ENCODE measurements around the gene HS6ST1.

The HS6ST1 gene

DNA sequence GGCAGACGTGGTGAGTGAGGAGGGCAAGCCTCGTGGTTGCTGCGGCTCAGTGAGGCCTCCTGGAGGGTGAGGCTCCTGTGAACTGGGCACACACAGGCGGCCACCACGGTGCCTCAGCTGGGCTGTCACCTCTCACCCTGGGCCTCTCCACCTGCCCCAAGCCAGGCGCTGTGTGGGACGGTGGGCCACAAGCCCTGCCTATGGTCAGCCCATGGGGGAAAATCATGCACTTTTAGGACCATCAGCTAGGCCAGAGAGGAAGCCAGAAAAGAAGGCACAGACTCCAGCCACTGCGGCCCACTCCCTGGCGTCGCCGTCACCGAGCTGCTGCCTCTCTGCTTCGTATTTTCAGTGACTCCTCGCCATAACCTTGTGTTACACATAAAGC is 28.5 kb upstream of the HS6ST1 start:
- Histone ChIP-seq H3K27me3 (no peaks in the 10 kb centered on the region), H3K9me3 (no peaks in the 10 kb centered on the region), H3K4me3 (ENCODE audit: low read depth in 1 of 2, low read length in 1 of 2) (no peak overlapping the region), H3K36me3 (no peaks in the 10 kb centered on the region), H3K27ac (no peak overlapping the region), H3K4me1 (ENCODE audit: control insufficient read depth in 1 of 2, insufficient read depth in 1 of 2, low read depth in 1 of 2, low read length in 1 of 2) (no peaks in the 10 kb centered on the region)
- TF ChIP-seq, protein P1, sequence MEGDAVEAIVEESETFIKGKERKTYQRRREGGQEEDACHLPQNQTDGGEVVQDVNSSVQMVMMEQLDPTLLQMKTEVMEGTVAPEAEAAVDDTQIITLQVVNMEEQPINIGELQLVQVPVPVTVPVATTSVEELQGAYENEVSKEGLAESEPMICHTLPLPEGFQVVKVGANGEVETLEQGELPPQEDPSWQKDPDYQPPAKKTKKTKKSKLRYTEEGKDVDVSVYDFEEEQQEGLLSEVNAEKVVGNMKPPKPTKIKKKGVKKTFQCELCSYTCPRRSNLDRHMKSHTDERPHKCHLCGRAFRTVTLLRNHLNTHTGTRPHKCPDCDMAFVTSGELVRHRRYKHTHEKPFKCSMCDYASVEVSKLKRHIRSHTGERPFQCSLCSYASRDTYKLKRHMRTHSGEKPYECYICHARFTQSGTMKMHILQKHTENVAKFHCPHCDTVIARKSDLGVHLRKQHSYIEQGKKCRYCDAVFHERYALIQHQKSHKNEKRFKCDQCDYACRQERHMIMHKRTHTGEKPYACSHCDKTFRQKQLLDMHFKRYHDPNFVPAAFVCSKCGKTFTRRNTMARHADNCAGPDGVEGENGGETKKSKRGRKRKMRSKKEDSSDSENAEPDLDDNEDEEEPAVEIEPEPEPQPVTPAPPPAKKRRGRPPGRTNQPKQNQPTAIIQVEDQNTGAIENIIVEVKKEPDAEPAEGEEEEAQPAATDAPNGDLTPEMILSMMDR (IDR thresholded peaks at IDR 0.05), result no peak

DNA sequence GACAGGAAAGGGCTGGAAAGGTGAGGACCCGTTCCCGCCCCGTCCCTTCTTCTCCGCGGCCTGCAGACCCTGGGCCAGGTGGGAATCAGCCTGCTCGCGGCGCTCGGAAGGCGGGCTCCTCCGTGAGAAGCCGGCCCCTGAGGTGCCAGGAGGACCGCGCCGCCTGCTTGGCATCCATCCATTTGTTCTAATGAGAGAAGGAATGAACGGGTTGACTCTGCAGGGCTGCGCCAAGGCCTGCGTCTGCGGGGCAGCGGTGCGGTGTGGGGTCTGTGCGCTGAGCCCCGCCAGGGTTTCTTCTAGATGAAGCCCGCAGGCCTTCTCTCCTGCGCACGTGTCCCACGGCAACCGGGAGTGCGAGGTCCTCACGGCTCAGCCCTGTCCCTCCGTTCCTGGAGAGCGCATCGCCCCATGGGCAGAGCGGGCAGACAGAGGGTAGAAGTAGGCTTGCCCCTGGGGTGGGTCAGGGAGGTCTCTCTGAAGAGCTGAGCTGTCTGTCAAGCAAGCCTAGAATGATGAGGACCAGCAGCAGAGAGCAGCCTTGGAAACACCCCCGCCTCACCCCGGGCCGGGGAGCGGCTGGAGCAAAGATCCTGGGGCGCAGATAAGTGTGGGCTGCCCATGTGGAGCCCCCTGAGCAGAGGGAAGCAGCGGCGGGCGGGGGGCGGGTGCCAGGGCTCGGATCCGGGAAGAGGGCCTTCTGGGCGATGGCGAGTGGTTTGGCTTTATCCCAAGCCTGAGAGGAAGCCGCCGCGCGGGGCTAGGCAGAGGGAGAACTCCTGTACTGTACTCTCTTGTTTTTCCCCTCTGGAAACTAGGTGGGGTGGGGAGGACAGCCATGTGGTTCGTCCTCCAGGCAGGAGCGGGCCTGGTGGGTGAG is 27.9 kb upstream of the HS6ST1 start:
- Histone ChIP-seq H3K4me3 (ENCODE audit: low read depth in 1 of 2, low read length in 1 of 2) (no peak overlapping the region), H3K27me3 (no peaks in the 10 kb centered on the region), H3K27ac (no peak overlapping the region), H3K9me3 (no peaks in the 10 kb centered on the region), H3K4me1 (ENCODE audit: control insufficient read depth in 1 of 2, insufficient read depth in 1 of 2, low read depth in 1 of 2, low read length in 1 of 2) (no peaks in the 10 kb centered on the region), H3K36me3 (no peaks in the 10 kb centered on the region)
- TF ChIP-seq, protein P1 (IDR thresholded peaks at IDR 0.05), result no peak

DNA sequence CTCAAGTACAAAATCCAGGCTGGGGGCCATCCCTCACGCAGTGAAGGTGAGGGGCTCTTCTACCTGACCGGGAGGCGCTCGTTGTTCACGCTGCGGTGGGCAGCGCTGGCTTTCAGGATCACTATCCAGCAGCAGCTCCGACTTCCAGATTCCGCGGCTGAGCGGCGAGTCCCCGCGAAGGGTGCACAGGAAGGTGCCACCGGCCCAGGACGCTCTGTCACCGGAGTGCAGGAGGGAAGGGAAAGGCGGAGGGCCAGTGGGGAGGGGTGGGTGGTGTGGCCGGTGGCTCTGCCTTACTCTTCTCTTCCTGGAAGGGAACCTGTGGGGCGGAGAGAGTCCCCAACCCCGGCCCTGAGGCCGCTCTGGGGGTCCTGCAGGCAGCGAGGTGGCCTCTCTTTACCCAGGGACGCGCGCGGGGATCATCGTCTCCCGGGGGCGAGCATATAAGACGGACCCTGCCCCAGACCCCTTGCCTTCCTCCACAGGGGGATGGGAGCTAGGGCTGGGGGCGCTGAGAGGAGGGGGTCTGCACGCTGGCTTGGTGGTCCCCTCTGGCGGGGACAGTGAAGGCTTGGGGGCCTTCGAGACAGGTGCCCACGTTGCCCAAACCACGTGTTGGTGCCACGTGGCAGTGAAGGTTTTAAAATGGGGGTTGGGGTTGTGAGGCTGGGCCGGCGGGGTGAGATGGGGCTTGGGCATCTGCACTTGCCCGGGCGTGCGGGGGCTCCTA is 26.9 kb upstream of the HS6ST1 start:
- no peaks in the 10 kb centered on the region for H3K36me3 ChIP-seq
- H3K4me3 ChIP-seq (ENCODE audit: low read depth in 1 of 2, low read length in 1 of 2), result no peak overlapping the region
- H3K27ac ChIP-seq, result no peak overlapping the region
- no peaks in the 10 kb centered on the region for H3K27me3 ChIP-seq
- TF ChIP-seq, protein P1 (IDR thresholded peaks at IDR 0.05), result no peak
- no peaks in the 10 kb centered on the region for H3K4me1 ChIP-seq (ENCODE audit: control insufficient read depth in 1 of 2, insufficient read depth in 1 of 2, low read depth in 1 of 2, low read length in 1 of 2)
- H3K9me3 ChIP-seq, result no peaks in the 10 kb centered on the region

DNA sequence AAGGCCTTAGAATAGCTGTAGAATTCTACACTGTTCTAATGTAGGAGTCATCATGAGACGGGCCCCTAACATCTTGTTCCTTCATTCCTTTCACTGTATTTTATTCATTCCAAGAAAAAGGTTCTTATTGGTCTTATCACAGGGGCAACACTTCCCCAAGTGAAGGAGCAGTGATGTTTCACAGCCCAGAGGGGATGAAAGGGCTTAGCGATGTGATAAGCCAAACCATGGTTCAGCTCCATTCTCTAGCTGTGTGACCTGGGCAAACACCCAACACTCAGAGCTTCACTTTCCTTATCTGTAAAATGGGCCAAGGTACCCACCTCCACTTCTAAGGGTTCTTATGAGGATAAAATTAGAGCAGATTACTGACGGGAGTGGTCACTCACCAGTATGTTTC is 25.4 kb upstream of the HS6ST1 start:
- Histone ChIP-seq H3K4me3 (ENCODE audit: low read depth in 1 of 2, low read length in 1 of 2) (no peak overlapping the region), H3K4me1 (ENCODE audit: control insufficient read depth in 1 of 2, insufficient read depth in 1 of 2, low read depth in 1 of 2, low read length in 1 of 2) (no peaks in the 10 kb centered on the region), H3K9me3 (no peaks in the 10 kb centered on the region), H3K27me3 (no peaks in the 10 kb centered on the region), H3K36me3 (no peaks in the 10 kb centered on the region), H3K27ac (no peak overlapping the region)
- TF ChIP-seq, protein P1 (IDR thresholded peaks at IDR 0.05), result no peak

DNA sequence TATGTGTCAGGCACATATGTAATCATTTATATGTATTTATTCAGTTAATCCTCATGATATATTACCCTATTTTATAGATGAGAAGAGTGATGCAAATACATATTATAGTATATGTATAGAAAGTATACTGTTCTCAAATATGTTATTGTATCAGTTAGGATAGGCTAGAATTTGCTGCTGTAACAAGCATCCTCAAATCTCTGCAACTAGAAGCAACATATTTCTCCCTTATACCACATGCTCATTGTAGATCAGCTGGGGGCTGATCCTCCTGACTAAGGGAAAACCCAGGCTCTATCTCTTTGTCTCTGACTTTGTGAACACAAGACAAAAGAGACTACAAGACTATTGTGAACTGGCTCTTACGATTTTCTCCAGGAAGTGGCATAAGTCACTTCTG is 24.8 kb upstream of the HS6ST1 start:
- Histone ChIP-seq H3K27ac (no peak overlapping the region), H3K27me3 (no peaks in the 10 kb centered on the region), H3K4me1 (ENCODE audit: control insufficient read depth in 1 of 2, insufficient read depth in 1 of 2, low read depth in 1 of 2, low read length in 1 of 2) (no peaks in the 10 kb centered on the region), H3K36me3 (no peaks in the 10 kb centered on the region), H3K4me3 (ENCODE audit: low read depth in 1 of 2, low read length in 1 of 2) (no peak overlapping the region), H3K9me3 (no peaks in the 10 kb centered on the region)
- TF ChIP-seq, protein P1 (IDR thresholded peaks at IDR 0.05), result no peak

Data from neutrophil (primary cell).